ENCODE results near the gene HES7.

Gene HES7

DNA sequence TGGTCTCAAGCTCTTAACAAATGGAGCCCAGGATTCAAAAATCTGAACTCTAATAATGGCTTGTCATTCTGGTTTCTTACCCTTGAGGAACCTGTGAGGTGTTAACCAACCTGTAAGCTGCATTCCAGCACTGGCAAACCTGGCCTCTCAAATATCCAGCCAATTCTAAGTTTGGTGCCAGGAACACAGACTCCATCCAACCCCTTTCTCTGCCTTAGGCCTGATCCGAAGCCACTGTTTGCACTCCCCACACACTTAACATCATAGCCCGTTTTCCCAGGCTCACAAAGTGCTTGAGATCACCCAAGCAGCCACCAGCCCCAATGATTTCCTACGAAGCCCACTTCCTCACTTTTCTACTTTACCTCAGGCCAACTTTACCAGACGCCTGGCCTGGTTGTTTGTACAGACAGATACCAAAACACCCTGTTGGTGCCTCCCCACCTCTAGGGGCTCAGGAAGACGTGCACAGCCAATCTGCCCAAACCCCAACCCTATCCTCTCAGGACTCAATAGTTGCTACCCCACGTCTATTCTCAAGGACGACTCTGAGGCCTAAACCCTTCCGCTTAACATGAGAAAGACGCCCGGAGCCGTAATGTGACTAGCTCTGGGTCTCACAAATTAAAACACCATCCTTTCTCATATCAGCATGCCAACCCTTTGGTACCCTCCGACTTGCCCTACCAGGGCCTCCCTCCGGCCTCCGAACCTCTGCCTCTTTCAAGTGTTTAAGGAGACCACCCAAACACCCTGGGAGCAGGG, 31.5 kb upstream of the HES7 start:
- peak; percentile 49 for DNase-seq

DNA sequence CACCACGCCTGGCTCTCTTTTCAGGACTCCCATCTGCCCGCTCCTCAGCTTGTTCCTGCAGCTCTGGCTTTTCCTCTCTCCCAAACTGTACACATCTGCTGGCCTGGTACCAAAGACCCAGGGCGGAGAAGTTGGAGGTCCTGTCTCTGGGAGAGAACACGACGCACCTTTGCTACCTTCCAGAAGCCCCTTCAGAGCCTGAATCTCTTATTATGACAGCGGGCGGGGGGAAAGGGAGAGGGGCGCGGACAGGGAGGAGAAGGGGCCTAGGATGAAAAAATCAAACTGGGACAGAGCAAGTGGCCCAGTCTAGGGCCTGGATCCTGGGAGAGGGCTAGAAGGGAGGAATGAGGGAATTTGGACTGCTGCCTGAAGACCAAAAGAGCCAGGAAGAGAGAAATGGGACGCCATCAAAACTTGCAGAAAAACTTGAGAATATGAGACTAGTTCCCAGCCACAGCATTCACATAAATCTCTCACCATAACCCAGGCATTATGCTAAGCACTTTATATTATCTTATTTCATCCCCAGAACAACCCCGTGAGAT, 30.8 kb upstream of the HES7 start:
- DNase-seq, result no peak

DNA sequence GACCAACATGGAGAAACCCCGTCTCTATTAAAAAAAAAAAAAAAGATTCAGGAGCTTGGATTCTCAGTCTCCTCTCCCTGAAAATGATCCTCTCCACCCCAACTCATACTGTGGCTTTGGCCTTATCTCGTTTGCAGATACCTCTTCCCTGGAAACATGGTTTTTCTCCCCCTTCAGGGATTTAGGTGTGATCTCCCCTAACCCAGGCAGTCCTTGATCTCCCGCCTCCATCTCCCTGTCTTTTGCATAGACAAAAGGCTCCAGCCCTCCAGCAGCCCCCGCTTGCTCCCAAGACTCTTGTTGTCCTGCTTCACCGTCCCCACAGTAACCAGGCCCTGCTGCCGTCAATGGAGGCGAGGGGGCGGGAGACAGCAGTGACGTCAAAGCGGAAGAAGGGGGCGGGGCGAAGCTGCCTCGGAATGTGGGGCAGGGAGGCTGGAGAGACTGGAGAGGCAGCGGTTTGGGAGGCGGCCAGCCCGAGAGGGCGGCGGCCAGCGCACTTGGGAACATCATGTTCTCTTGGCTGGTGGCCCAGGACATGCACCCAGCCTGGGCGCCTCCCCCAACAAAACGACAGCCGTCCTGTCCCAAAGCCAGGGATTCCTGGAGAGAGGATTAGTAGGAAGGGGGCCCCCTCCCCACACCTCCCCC, 30.2 kb upstream of the HES7 start:
- peak; percentile 95 for DNase-seq

DNA sequence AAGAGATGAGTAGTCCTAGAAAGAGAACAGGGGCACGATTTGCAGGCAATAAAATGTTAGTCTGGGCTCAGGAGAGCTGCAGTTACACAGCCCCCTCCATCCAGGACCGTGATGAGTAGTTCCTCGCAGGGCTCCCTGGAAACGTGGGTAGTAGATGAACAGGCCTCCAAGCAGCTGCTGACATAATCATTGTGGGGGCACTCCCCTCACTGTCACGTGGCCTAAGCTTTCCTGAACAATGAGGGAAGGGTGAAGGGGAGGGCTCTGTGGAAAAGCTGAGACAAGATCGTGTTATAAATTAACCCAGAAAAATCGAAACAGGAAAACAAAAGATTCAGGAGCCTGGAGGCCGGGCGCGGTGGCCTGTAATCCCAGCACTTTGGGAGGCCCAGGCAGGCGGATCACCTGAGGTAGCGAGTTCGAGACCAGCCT, 29.6 kb upstream of the HES7 start:
- peak; percentile 58 for DNase-seq

DNA sequence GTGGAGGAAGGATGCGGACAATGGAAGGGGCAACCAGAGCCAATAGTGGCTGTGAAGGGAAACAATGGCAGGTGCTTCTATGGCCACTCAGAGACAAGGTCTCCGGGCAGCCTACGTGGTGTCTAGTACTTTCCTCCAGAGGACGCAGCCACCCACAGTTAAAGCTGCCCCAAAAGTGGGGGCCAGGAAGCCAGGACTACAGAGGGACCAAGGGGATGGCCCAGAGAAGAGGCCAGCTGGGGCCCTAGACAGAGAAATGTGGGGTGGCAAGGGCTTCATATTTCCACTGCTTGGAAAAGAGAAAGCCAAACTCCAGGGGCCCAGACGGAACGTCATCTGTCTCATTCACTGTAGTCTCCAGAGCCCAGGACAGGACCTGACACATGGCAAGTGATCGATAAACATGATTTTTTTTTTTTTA, 29.1 kb upstream of the HES7 start:
- DNase-seq, result peak; percentile 19

DNA sequence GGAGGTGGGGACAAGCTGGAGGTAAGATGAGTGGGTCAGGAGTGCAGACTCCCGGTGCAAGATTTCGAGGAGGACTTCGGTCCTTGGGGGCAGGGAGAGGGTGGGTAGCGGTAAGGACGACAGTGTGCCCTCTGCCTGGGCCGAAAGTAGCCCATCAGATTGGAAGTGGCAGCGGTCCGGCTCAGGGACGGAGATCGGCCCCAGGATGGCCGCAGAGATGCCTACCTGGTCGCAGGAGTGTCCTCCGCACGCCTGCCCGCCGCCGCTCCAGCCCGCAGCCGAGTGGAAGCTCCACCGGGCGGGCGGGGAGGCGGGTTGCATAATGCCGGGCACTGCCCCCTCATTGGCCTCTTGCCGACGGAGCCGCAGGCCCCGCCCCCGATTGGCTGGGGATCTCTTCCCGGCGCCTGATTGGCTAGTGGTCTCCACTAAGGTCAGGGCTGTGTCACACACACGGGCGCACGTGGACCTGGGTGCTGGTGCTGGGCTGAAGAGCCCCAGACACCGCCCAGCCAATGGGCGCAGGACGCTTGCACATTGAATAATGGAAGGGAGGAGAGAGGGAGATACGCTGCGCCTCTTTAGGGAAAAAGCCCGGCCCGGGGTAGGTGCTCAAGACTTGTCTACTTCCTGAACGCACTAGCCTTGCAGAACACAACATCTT, 28.3 kb upstream of the HES7 start, which contains the start of gene PER1:
Gene PER1 (minus strand): TSS at position 293 of the 664 bp plus-strand sequence. CDS start 1,698 bp downstream, outside the sequence.
- DNase-seq, result peak; percentile 94

DNA sequence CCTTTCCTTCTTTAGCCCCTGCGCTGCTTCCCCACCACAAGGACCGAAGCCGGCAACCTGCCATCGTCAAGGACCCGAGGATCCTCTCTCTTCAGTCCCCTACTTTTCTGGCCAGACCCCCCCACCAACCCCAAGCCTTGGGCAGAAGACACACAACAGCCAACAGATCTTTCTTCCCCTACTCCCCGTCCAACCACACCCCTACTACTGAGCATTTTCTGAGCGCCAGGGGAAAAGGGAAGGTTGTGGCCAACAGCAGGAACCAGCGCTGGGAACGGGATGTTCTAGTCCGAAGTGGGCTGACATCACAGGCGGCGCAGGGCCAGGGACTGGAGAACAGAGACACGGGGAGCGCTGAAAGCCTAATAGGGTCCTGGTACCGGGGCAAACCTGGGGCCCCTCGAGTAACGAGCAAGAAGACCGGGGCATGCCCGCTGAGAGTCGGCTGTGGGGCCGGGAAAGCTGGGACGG, 27.8 kb upstream of the HES7 start:
- DNase-seq, result peak; percentile 56

- DNase-seq, result peak; percentile 94
Observed at GRCh38 chr17:8151120-8151640, 27.3 kb upstream of the HES7 start.

DNA sequence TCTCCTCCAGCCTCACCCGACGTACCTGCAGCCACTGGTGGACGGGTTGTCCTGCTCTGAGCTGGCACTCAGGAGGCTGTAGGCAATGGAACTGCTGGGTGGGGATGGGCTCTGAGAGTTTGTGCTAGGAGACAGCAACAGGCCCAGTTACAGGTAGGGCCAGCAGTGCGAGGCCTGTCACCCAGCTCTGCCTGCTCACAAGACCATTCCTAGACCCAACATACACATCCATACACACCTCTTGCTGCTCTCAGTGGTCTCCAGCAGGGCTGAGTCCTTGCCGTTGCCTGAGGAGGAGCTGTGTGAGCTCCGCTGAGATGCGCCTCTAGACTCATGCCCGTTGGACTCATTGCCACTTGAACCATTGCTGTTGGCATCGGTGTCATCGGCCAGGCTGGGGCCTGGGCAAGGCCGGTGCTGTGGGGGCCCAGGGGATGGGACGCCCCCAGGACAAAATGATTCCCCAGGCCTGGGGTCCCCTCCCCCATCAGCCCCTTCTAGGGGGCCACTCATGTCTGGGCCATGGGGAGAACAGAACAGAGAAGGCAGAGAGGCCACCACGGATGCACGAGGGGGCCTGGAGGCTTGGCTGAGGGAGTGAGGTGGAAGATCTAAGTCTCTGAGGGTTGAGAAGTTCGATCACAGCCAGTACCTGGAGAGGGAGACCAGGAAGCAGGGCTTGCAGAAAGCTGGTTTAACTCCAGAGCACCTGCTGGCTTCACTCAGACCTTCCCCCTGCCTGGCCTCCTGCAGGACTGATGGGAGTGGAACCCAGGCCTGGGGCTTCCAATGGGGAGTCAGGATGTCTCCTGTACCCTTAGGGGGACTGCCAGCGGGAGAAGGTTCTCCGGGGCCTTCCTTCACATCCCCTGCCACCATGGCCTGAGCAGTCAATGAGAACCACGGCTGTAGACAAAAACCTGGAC, 26.6 kb upstream of the HES7 start:
- DNase-seq, result peak; percentile 20

DNA sequence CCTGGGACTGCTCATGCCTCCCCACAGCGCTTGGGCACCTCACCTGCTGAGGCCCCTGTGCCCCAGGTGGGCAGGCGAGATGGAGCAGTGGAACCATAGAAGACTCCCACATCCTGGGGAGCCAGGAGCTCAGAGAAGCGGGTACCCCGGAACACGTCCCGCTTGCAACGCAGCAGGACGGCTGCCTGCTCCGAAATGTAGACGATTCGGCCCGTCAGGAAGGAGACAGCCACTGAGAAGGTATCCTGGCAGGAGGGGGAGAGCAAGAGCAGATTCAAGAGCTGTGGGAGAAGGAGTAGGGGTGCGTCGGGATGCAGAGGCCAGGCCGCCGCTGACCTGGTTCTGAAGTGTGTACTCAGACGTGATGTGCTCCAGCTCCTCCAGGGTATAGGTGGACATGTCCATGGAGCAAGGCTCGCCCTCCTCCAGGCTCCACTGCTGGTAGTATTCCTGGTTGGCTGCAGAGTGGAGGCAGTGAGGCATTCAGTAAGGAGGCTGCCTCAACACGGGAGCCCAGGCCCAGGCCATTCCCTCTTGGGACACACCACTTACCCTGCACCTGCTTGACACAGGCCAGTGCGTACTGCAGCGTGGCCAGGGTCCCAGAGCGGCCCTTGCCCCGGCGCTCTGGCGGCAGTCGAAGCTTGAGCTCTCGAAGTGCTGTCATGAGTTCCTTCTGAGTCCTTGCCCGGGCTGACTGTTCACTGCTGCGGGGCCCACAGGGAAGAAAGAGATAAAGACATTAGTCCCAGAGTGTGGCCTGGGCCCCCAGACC, 25.7 kb upstream of the HES7 start:
- peak; percentile 7 for DNase-seq

- no peak for DNase-seq
Observed at GRCh38 chr17:8148560-8148959, 24.7 kb upstream of the HES7 start.

GRCh38 chr17:8147805-8148404, 24.0 kb upstream of the HES7 start:
- peak; percentile 12 for DNase-seq

DNA sequence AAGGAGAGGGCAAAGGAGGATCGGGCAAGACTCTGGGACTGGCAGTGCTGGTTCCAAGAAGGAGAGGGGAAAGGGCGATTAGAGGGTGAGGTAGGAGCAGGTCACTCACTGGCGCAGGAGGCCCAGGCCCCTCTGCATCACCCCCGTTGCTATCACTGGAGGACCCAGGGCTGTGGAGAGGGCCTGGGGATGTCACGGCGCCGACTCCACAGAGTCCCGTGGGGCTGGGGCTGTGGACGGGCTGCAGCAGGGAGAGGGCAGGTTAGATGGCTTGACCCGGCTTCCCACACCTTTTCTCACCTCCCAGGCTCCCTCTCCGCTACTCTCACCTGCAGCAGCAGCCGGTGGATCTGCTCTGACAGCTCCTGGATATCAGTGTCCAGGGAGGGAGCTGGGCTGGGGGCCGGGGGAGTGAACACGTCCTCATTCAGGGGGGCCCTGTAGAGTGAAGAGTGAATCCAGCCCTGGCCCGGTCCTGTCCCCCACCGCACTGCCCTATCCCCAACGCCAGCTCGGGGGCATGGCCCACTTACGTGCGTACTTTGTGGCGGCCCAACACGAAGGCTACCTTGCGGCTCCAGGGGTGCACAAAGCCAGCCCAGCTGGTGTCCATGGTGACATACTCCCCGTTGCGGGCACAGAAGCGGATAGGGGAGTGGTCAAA, 23.4 kb upstream of the HES7 start:
- DNase-seq, result peak; percentile 5

- DNase-seq, result peak; percentile 8
Observed at GRCh38 chr17:8146381-8147140, 22.7 kb upstream of the HES7 start.

GRCh38 chr17:8145811-8146210, 21.9 kb upstream of the HES7 start:
- DNase-seq, result no peak

DNA sequence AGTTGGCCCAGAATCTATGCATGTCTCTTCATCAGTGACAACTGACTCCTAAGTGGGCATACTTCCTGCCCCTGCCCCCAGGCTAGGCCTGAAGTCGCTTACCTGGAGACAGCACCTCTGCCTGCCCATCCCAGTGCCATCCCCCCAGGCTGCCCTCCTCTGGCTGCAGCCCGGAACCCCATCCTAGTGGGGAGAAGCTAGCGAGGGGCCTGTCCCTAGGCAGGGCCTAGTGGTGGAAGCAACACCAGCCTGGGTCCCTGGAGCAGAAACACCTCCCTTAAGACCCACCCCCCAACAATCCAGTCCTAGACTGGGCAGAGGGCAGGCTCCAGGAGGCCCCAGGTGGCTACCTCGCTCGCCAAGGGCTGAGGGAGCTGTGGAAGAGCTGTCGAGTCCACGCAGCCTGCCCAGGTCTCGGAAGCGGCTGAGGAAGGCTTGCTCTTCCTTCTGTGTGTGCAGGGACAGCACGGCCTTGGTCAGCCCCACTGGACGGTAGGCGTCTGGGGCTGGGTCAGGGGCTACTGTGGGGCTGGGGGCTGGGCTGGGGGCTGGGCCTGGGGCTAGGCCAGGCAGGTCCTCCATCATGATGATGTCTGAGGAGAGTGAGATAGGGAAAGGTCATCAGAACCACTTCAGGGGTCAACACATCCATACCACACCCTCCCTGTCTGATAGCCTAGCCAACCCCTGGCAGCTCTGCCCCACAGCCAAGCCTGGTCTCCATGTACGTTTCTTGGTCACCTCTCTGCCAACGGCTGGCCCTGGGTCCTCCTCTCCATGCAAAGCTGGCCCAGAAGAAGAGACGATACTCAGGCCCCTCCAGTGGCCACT, 20.7 kb upstream of the HES7 start:
- peak; percentile 19 for DNase-seq

- DNase-seq, result peak; percentile 29
Observed at GRCh38 chr17:8143581-8144400, 19.9 kb upstream of the HES7 start.
